CD4-positive, alpha-beta T cell (primary cell): ENCODE data around the gene PIP5KL1. TPM values are rescaled to one million over a fixed set of nuclear protein-coding genes. Genes with fewer than 3 reads are reported as not detected.

ENCODE experiments used
- ATAC-seq: fragments of 200-7000 bp; cut with Tn5 transposase; one replicate; pipeline ENCODE4 v1.10.0; 2022; ENCODE audit warnings: mild to moderate bottlenecking; ENCODE audit not compliant: poor library complexity
- CTCF ChIA-PET: fragments of 350-600 bp; sonication (Branson Sonifier 250); formaldehyde crosslinking; loops from one replicate; lab custom pipeline; 2021; ENCODE audit warnings: antibody characterized with exemption, inconsistent platforms; lab: Charles Lee
- POLR2A ChIA-PET: fragments of 350-600 bp; sonication (Branson Sonifier 250); formaldehyde crosslinking; loops from one replicate; lab custom pipeline; 2021; ENCODE audit warnings: antibody characterized with exemption, inconsistent platforms; lab: Charles Lee
- DNase-seq, 14 experiments: peaks; one replicate each; pipeline ENCODE4 v3.0.0-alpha.2; 2013 to 2020; ENCODE audit warnings: mixed read lengths in 2 of 14
- H3K27ac ChIP-seq, 2 donors: one replicate each; pipeline versions ENCODE4 v1.5.1 to v1.7.0; 2013; ENCODE audit warnings: low read length in 2 of 2, low read depth in 1 of 2, mild to moderate bottlenecking in 1 of 2
- H3K27me3 ChIP-seq, 2 experiments: 1 replicate in 1 of 2; 2 replicates in 1 of 2; pipeline versions ENCODE4 v1.6.1 to v1.7.0; 2013; ENCODE audit warnings: low read length in 2 of 2, control low read depth in 1 of 2, mild to moderate bottlenecking in 1 of 2, moderate library complexity in 1 of 2; ENCODE audit not compliant: insufficient read depth in 2 of 2, control insufficient read depth in 1 of 2
- H3K36me3 ChIP-seq: one replicate; pipeline ENCODE4 v1.6.1; 2013; ENCODE audit warnings: low read length, control low read depth; ENCODE audit not compliant: insufficient read depth
- H3K4me1 ChIP-seq: one replicate; pipeline ENCODE4 v1.6.1; 2013; ENCODE audit warnings: low read length, control low read depth; ENCODE audit not compliant: insufficient read depth
- H3K4me3 ChIP-seq: one replicate; pipeline ENCODE4 v1.5.1; 2013; ENCODE audit warnings: mild to moderate bottlenecking, low read length, moderate library complexity
- H3K9me3 ChIP-seq, 2 experiments: 1 replicate in 1 of 2; 2 replicates in 1 of 2; pipeline versions ENCODE4 v1.6.1 to v1.7.0; 2013; ENCODE audit warnings: low read length in 2 of 2, mild to moderate bottlenecking in 2 of 2, control low read depth in 1 of 2, moderate library complexity in 1 of 2; ENCODE audit not compliant: control insufficient read depth in 1 of 2, insufficient read depth in 1 of 2
- H3K27ac Mint-ChIP-seq: one replicate; pipeline ENCODE4 v1.8.0; 2020; ENCODE audit warnings: mixed read lengths
- H3K27me3 Mint-ChIP-seq: one replicate; pipeline ENCODE4 v1.8.0; 2021; ENCODE audit warnings: mixed read lengths
- H3K36me3 Mint-ChIP-seq: one replicate; pipeline ENCODE4 v1.8.0; 2021; ENCODE audit warnings: low read depth, mixed read lengths
- H3K4me1 Mint-ChIP-seq: one replicate; pipeline ENCODE4 v1.8.0; 2021; ENCODE audit warnings: low read depth, mixed read lengths
- H3K4me3 Mint-ChIP-seq: one replicate; pipeline ENCODE4 v1.8.0; 2020; ENCODE audit warnings: mild to moderate bottlenecking, mixed read lengths
- H3K9me3 Mint-ChIP-seq: one replicate; pipeline ENCODE4 v1.8.0; 2020; ENCODE audit warnings: mixed read lengths
- CTCF ChIP-seq: fragments of 200-600 bp; IDR thresholded peaks from one replicate; pipeline ENCODE4 v1.8.0; 2022; ENCODE audit warnings: antibody characterized with exemption, mild to moderate bottlenecking
- intact Hi-C, 2 experiments: fragments of 100-400 bp; cut with DNase I in 1 of 2; cut with micrococcal nuclease in 1 of 2; formaldehyde crosslinking; loops; one replicate each; pipeline versions ENCODE4 v1.15.1 to v1.9.0; 2023 to 2025; cut with DNase I, micrococcal nuclease
- total RNA-seq, 174 experiments: library from RNA in 2 of 174; stranded (reverse) in 2 of 174; gene quantifications; one replicate each; pipeline ENCODE4 v1.2.3 and lab custom pipeline; 2021 to 2026

The PIP5KL1 gene
- total RNA-seq, 2 experiments from 2014 or later: 2.9 to 3.3 TPM

- Histone ChIP-seq H3K4me1 (peaks cover 47% of the 10 kb centered on the region), H3K4me3 (peak within 1 kb of the TSS; percentile 90), H3K27ac (peak within 1 kb of the TSS; percentile 48 to 80), H3K27me3 (no peaks in the 10 kb centered on the region), H3K9me3 (no peaks in the 10 kb centered on the region), H3K36me3 (peaks cover 32% of the 10 kb centered on the region)
- DNase-seq (peak; percentile 74 to 94 (median 84)), ATAC-seq (peak; percentile 85)
- H3K4me3 Mint-ChIP-seq: peak within 1 kb of the TSS; percentile 93
- peak within 1 kb of the TSS; percentile 88 for H3K27ac Mint-ChIP-seq
- H3K4me1 Mint-ChIP-seq: peaks cover 63% of the 10 kb centered on the region
- H3K9me3 Mint-ChIP-seq: no peaks in the 10 kb centered on the region
- TF ChIP-seq CTCF: no peak
- H3K36me3 Mint-ChIP-seq: peaks cover 64% of the 10 kb centered on the region
- CTCF ChIA-PET: no interaction called here
- intact Hi-C loops: loop anchor here (1.0 to 10.0 kb wide), 5 partner anchors 10 to 1707 kb away; partner anchors contain the start of gene ASB6 (in 1 of the 2)
- no peaks in the 10 kb centered on the region for H3K27me3 Mint-ChIP-seq
- POLR2A ChIA-PET: interaction anchor here (0.7 to 5.4 kb wide), 21 partner anchors 11 to 165 kb away, joined by 3 to 28 read pairs (median 4); partner anchors contain the start of genes CDK9, EEIG1, NAIF1 and SLC25A25
Observed at GRCh38 chr9:127937388-127938297, 7.1 kb upstream of the PIP5KL1 start, which contains the start of gene DPM2. Gene DPM2 (minus strand): TSS chr9:127937854. CDS start chr9:127937820, 34 bp downstream.

GRCh38 chr9:127937056-127937387, 6.4 kb upstream of the PIP5KL1 start:
- Mint-ChIP-seq H3K4me1 (peaks cover 60% of the 10 kb centered on the region), H3K27me3 (no peaks in the 10 kb centered on the region), H3K9me3 (no peaks in the 10 kb centered on the region), H3K36me3 (peaks cover 58% of the 10 kb centered on the region), H3K27ac (peak overlapping the region; percentile 88), H3K4me3 (peak overlapping the region; percentile 93)
- no peak for TF ChIP-seq CTCF
- CTCF ChIA-PET: no interaction called here
- intact Hi-C loops: loop anchor here (1.0 to 10.0 kb wide), 4 partner anchors 10 to 1708 kb away; partner anchors contain the start of gene ASB6 (in 1 of the 2)
- Histone ChIP-seq H3K27me3 (no peaks in the 10 kb centered on the region), H3K27ac (peak overlapping the region; percentile 48 to 80), H3K4me3 (peak overlapping the region; percentile 90), H3K36me3 (peaks cover 25% of the 10 kb centered on the region), H3K4me1 (peaks cover 43% of the 10 kb centered on the region), H3K9me3 (no peaks in the 10 kb centered on the region)
- ATAC-seq (no peak), DNase-seq (no peak)
- POLR2A ChIA-PET: interaction anchor here (0.8 to 5.4 kb wide), 20 partner anchors 12 to 166 kb away, joined by 3 to 28 read pairs (median 4); partner anchors contain the start of genes CDK9, EEIG1, NAIF1 and SLC25A25

GRCh38 chr9:127936347-127936852, 5.8 kb upstream of the PIP5KL1 start:
- ChIA-PET POLR2A (interaction anchor here (0.8 to 5.4 kb wide), 11 partner anchors 18 to 167 kb away, joined by 3 to 28 read pairs (median 5); partner anchors contain the start of genes EEIG1, NAIF1 and SLC25A25), CTCF (no interaction called here)
- peak overlapping the region; percentile 93 for H3K4me3 Mint-ChIP-seq
- Histone ChIP-seq H3K4me3 (peak overlapping the region; percentile 90), H3K9me3 (no peaks in the 10 kb centered on the region), H3K4me1 (peaks cover 47% of the 10 kb centered on the region), H3K36me3 (peaks cover 19% of the 10 kb centered on the region), H3K27me3 (no peaks in the 10 kb centered on the region), H3K27ac (peak overlapping the region; percentile 48 to 80)
- DNase-seq: peak in 1 of 14 experiments; percentile 41
- intact Hi-C loops: loop anchor here (5.0 to 10.0 kb wide), 3 partner anchors 36 to 1708 kb away; partner anchors contain the start of gene ASB6 (in 1 of the 2)
- no peak for TF ChIP-seq CTCF
- H3K36me3 Mint-ChIP-seq: peaks cover 51% of the 10 kb centered on the region
- H3K9me3 Mint-ChIP-seq: no peaks in the 10 kb centered on the region
- no peak for ATAC-seq
- H3K27ac Mint-ChIP-seq: peak overlapping the region; percentile 88
- H3K4me1 Mint-ChIP-seq: peaks cover 64% of the 10 kb centered on the region
- H3K27me3 Mint-ChIP-seq: no peaks in the 10 kb centered on the region
